Neural progenitor cell (in vitro differentiated cells): Measurements from ENCODE around the gene SMIM41. TPM values are rescaled to one million over a fixed set of nuclear protein-coding genes. Genes with fewer than 3 reads are reported as not detected.

Experiments
- DNase-seq: peaks from one replicate; pipeline ENCODE4 v3.0.0-alpha.2; 2016; ENCODE audit warnings: low spot score
- H2AFZ ChIP-seq: fragments of 200-600 bp; sonication (generic); replicated peaks from 2 replicates; pipeline ENCODE4 v1.6.1; 2016; ENCODE audit warnings: antibody characterized with exemption
- H3F3A ChIP-seq: fragments of 200-600 bp; sonication (generic); 2 replicates; pipeline ENCODE4 v1.6.1; 2016; ENCODE audit warnings: antibody characterized with exemption, low read depth
- H3K27ac ChIP-seq: fragments of 200-600 bp; sonication (generic); 2 replicates; pipeline ENCODE4 v1.5.1; 2016; ENCODE audit warnings: mild to moderate bottlenecking
- H3K27me3 ChIP-seq: fragments of 200-600 bp; sonication (generic); 2 replicates; pipeline ENCODE4 v1.6.1; 2016; ENCODE audit warnings: mild to moderate bottlenecking, moderate library complexity
- H3K36me3 ChIP-seq: fragments of 200-600 bp; sonication (generic); 2 replicates; pipeline ENCODE4 v1.5.1; 2016
- H3K4me1 ChIP-seq: fragments of 200-600 bp; sonication (generic); 2 replicates; pipeline ENCODE4 v1.6.1; 2016; ENCODE audit warnings: mixed run types
- H3K4me2 ChIP-seq: fragments of 200-600 bp; sonication (generic); 2 replicates; pipeline ENCODE4 v1.6.1; 2016
- H3K4me3 ChIP-seq: fragments of 200-600 bp; sonication (generic); 2 replicates; pipeline ENCODE4 v1.5.1; 2016
- H3K79me2 ChIP-seq: fragments of 200-600 bp; sonication (generic); 2 replicates; pipeline ENCODE4 v1.6.1; 2016; ENCODE audit warnings: low read depth
- H3K9ac ChIP-seq: fragments of 200-600 bp; sonication (generic); 2 replicates; pipeline ENCODE4 v1.6.1; 2016
- H3K9me3 ChIP-seq: fragments of 200-600 bp; sonication (generic); 2 replicates; pipeline ENCODE4 v1.5.1; 2016; ENCODE audit warnings: low read depth
- H4K20me1 ChIP-seq: fragments of 200-600 bp; sonication (generic); 2 replicates; pipeline ENCODE4 v1.6.1; 2016; ENCODE audit warnings: low read depth
- H3K27ac Mint-ChIP-seq: 3 replicates; pipeline ENCODE4 v1.8.0; 2021; ENCODE audit warnings: mixed read lengths
- H3K27me3 Mint-ChIP-seq: 2 replicates; pipeline ENCODE4 v1.8.0; 2022; ENCODE audit warnings: low read depth, mild to moderate bottlenecking, inconsistent platforms, moderate library complexity, mixed read lengths; ENCODE audit not compliant: insufficient read depth
- H3K36me3 Mint-ChIP-seq: 3 replicates; pipeline ENCODE4 v1.8.0; 2021; ENCODE audit warnings: mixed read lengths
- H3K4me1 Mint-ChIP-seq: 3 replicates; pipeline ENCODE4 v1.8.0; 2021; ENCODE audit warnings: mixed read lengths
- H3K4me3 Mint-ChIP-seq: 3 replicates; pipeline ENCODE4 v1.8.0; 2021; ENCODE audit warnings: mild to moderate bottlenecking, moderate library complexity, mixed read lengths
- H3K9me3 Mint-ChIP-seq: 3 replicates; pipeline ENCODE4 v1.8.0; 2020; ENCODE audit warnings: mixed read lengths
- CTCF ChIP-seq: fragments of 200-600 bp; sonication (generic); IDR thresholded peaks from 2 replicates; pipeline ENCODE4 v1.5.1; 2017; ENCODE audit warnings: antibody characterized with exemption, mild to moderate bottlenecking
- EZH2 ChIP-seq: fragments of 200-600 bp; sonication (generic); IDR thresholded peaks from 2 replicates; pipeline ENCODE4 v1.6.1; 2017; ENCODE audit warnings: antibody characterized with exemption, mild to moderate bottlenecking, moderate library complexity
- EZH2phosphoT487 ChIP-seq: fragments of 200-600 bp; sonication (generic); IDR thresholded peaks from 2 replicates; pipeline ENCODE4 v1.6.1; 2017; ENCODE audit warnings: antibody characterized with exemption
- total RNA-seq: library from RNA; depleted of rRNA; stranded (reverse); fragments of >200 nt; gene quantifications from 2 replicates; pipeline ENCODE4 v1.2.3, GENCODE V29; 2015; ENCODE audit warnings: low replicate concordance

The SMIM41 gene
- total RNA-seq, 1 donor from 2014 or later = not detected

DNA sequence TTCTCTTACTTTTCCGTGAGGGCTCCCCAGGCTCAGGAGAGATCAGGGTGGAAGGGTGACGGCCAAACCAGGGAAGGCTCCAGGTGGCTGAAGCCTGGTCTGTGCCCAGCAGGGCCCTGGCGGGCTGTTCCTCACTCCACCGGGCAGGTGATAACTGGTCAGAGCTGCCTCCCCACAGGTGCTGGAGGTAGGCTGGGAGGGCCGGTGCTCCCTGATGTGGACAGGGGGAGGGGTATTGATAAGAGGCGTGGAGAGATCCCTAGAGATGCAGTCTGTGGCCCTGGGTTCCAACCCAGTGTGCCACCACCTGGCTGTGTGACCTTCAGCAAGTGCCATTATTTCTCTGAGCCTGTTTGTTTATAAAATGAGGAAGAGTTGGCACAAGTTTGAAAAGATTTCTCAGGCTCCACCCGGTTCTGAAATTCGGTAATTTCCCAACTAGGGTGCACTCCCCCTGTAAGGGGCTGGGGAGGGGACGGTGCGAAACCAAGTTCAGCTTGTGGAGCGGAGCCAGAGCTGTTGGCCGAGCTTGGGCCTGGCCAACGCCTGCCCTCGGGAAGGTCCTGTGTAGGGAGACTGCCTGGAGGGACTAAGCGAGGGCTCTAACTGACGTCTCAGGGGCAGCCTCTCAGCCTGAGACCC is 29.3 kb upstream of the SMIM41 start:
- Histone ChIP-seq H3K36me3 (no peaks in the 10 kb centered on the region), H4K20me1 (peaks cover 15% of the 10 kb centered on the region), H3K9ac (peak overlapping the region; percentile 2), H3K27me3 (peaks cover 49% of the 10 kb centered on the region), H3K79me2 (no peaks in the 10 kb centered on the region), H3K4me1 (peaks cover 14% of the 10 kb centered on the region), H3K27ac (no peak overlapping the region), H3K4me3 (peak overlapping the region; percentile 59), H3K9me3 (no peaks in the 10 kb centered on the region), H3K4me2 (peak overlapping the region; percentile 76), H3F3A (peaks cover 20% of the 10 kb centered on the region), H2AFZ (peak overlapping the region; percentile 89)
- no peaks in the 10 kb centered on the region for H3K9me3 Mint-ChIP-seq
- no peak overlapping the region for H3K27ac Mint-ChIP-seq
- peaks cover 21% of the 10 kb centered on the region for H3K27me3 Mint-ChIP-seq
- DNase-seq = no peak
- peaks cover 5% of the 10 kb centered on the region for H3K36me3 Mint-ChIP-seq
- peak overlapping the region; percentile 67 for H3K4me3 Mint-ChIP-seq
- peaks cover 23% of the 10 kb centered on the region for H3K4me1 Mint-ChIP-seq
- TF ChIP-seq EZH2 (no peak), CTCF (no peak), EZH2phosphoT487 (no peak)

DNA sequence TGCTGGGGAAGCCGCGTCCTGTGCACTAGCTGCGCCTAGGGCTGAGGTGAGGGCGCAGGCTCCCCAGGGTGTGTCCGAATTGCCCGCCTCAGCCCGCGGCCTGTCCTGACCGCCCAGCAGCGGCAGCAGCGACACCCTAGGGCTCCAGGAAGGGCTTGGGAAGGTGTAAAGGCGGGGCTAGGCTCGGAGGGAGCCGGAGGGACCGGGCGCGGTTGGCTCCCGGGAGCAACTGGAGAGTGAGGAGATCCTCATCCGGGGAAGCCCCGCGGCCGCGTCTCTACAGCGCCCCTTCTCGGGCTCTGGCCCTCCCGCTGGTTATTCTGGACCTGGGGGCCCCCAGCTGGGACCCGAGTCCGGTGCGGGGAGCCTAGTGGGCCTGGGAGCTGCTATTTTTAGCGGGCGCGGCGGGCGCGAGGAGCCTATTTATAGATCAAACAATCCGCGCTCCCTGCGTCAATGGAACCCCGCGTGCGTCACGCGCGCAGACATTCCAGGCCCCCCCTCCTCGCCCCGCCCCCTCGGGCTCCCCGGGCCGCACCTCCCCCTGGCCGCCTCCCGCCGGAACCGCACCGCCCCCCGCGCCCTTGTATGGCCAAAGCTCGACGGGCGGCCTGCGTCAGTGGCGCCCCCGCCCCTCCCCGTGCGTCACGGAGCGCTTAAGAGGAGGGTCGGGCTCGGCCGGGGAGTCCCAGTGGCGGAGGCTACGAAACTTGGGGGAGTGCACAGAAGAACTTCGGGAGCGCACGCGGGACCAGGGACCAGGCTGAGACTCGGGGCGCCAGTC is 28.6 kb upstream of the SMIM41 start, which contains the start of gene NR4A1:
Gene NR4A1, plus strand, starts transcription at position 685 of the 784 bp plus-strand sequence. CDS start 2,887 bp downstream, outside the sequence.
- Histone ChIP-seq H3F3A (peaks cover 20% of the 10 kb centered on the region), H3K79me2 (no peaks in the 10 kb centered on the region), H3K27ac (no peak within 1 kb of the TSS), H3K4me3 (peak within 1 kb of the TSS; percentile 59), H3K4me1 (peaks cover 14% of the 10 kb centered on the region), H3K4me2 (peak within 1 kb of the TSS; percentile 76), H3K27me3 (peaks cover 49% of the 10 kb centered on the region), H3K9ac (peak within 1 kb of the TSS; percentile 39), H3K9me3 (no peaks in the 10 kb centered on the region), H4K20me1 (peaks cover 15% of the 10 kb centered on the region), H3K36me3 (no peaks in the 10 kb centered on the region), H2AFZ (peak within 1 kb of the TSS; percentile 89)
- Mint-ChIP-seq H3K4me3 (peak within 1 kb of the TSS; percentile 82), H3K36me3 (peaks cover 5% of the 10 kb centered on the region), H3K27me3 (peaks cover 21% of the 10 kb centered on the region), H3K4me1 (peaks cover 23% of the 10 kb centered on the region), H3K27ac (no peak within 1 kb of the TSS), H3K9me3 (no peaks in the 10 kb centered on the region)
- no peak for TF ChIP-seq CTCF
- TF ChIP-seq EZH2phosphoT487 = peak; percentile 38
- peak; percentile 44 for TF ChIP-seq EZH2
- peak; percentile 93 for DNase-seq

DNA sequence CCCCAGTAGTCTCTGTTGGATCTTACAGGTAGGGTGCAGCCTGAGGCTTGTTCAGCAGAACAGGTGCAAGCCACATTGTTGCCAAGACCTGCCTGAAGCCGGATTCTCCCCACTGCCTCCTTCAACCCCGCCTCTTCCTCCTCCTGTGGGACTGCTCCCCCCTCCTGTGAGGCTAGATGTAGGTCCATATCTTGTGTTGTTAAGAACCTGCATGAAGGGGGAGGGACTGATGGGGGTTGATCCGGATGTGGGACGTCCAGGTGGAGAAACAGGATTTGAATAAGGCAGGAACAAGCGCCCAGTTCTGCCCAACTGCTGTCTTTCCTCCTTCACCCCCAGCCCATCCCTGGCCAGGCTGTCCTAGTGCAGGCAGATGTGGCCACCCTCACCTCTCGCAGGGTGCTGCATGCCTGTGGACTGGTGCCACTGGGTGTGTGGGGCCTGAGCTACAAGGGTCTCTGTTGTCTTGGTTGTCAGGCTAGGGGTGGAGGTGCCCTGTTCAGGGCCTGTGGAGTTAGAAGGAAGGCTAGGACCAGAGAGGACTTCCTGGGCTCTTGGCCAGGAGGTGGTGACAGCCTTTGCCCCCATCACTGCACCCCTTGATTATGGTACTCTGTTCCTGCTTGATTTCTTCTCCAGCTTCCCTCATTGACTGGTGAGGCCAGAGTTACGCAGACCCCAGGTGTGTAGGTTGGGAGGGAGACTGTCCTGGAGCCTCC is 26.9 kb upstream of the SMIM41 start:
- Mint-ChIP-seq H3K4me1 (peaks cover 23% of the 10 kb centered on the region), H3K36me3 (peaks cover 9% of the 10 kb centered on the region), H3K27ac (no peak overlapping the region), H3K9me3 (no peaks in the 10 kb centered on the region), H3K27me3 (peaks cover 18% of the 10 kb centered on the region), H3K4me3 (peak overlapping the region; percentile 82)
- H3K9me3 ChIP-seq = no peaks in the 10 kb centered on the region
- no peak for DNase-seq
- peaks cover 14% of the 10 kb centered on the region for H3K4me1 ChIP-seq
- no peak overlapping the region for H3K9ac ChIP-seq
- H3K79me2 ChIP-seq = no peaks in the 10 kb centered on the region
- H3K36me3 ChIP-seq = no peaks in the 10 kb centered on the region
- peak overlapping the region; percentile 59 for H3K4me3 ChIP-seq
- no peak for TF ChIP-seq EZH2
- no peak for TF ChIP-seq CTCF
- no peak for TF ChIP-seq EZH2phosphoT487
- no peak overlapping the region for H3K27ac ChIP-seq
- peaks cover 49% of the 10 kb centered on the region for H3K27me3 ChIP-seq
- H3K4me2 ChIP-seq = peak overlapping the region; percentile 76
- peaks cover 15% of the 10 kb centered on the region for H4K20me1 ChIP-seq
- H3F3A ChIP-seq = peaks cover 20% of the 10 kb centered on the region
- H2AFZ ChIP-seq = no peak overlapping the region
